CD4-positive, alpha-beta T cell (primary cell): ENCODE measurements around the gene HADH. TPM values are rescaled to one million over a fixed set of nuclear protein-coding genes. Genes with fewer than 3 reads are reported as not detected.

ENCODE experiments used
- ATAC-seq: fragments of 200-7000 bp; cut with Tn5 transposase; one replicate; pipeline ENCODE4 v1.10.0; 2022; ENCODE audit warnings: mild to moderate bottlenecking; ENCODE audit not compliant: poor library complexity
- CTCF ChIA-PET: fragments of 350-600 bp; sonication (Branson Sonifier 250); formaldehyde crosslinking; loops from one replicate; lab custom pipeline; 2021; ENCODE audit warnings: antibody characterized with exemption, inconsistent platforms; lab: Charles Lee
- POLR2A ChIA-PET: fragments of 350-600 bp; sonication (Branson Sonifier 250); formaldehyde crosslinking; loops from one replicate; lab custom pipeline; 2021; ENCODE audit warnings: antibody characterized with exemption, inconsistent platforms; lab: Charles Lee
- DNase-seq, 14 experiments: peaks; one replicate each; pipeline ENCODE4 v3.0.0-alpha.2; 2013 to 2020; ENCODE audit warnings: mixed read lengths in 2 of 14
- H3K27ac ChIP-seq, 2 donors: one replicate each; pipeline versions ENCODE4 v1.5.1 to v1.7.0; 2013; ENCODE audit warnings: low read length in 2 of 2, low read depth in 1 of 2, mild to moderate bottlenecking in 1 of 2
- H3K27me3 ChIP-seq, 2 experiments: 1 replicate in 1 of 2; 2 replicates in 1 of 2; pipeline versions ENCODE4 v1.6.1 to v1.7.0; 2013; ENCODE audit warnings: low read length in 2 of 2, control low read depth in 1 of 2, mild to moderate bottlenecking in 1 of 2, moderate library complexity in 1 of 2; ENCODE audit not compliant: insufficient read depth in 2 of 2, control insufficient read depth in 1 of 2
- H3K36me3 ChIP-seq: one replicate; pipeline ENCODE4 v1.6.1; 2013; ENCODE audit warnings: low read length, control low read depth; ENCODE audit not compliant: insufficient read depth
- H3K4me1 ChIP-seq: one replicate; pipeline ENCODE4 v1.6.1; 2013; ENCODE audit warnings: low read length, control low read depth; ENCODE audit not compliant: insufficient read depth
- H3K4me3 ChIP-seq: one replicate; pipeline ENCODE4 v1.5.1; 2013; ENCODE audit warnings: mild to moderate bottlenecking, low read length, moderate library complexity
- H3K9me3 ChIP-seq, 2 experiments: 1 replicate in 1 of 2; 2 replicates in 1 of 2; pipeline versions ENCODE4 v1.6.1 to v1.7.0; 2013; ENCODE audit warnings: low read length in 2 of 2, mild to moderate bottlenecking in 2 of 2, control low read depth in 1 of 2, moderate library complexity in 1 of 2; ENCODE audit not compliant: control insufficient read depth in 1 of 2, insufficient read depth in 1 of 2
- H3K27ac Mint-ChIP-seq: one replicate; pipeline ENCODE4 v1.8.0; 2020; ENCODE audit warnings: mixed read lengths
- H3K27me3 Mint-ChIP-seq: one replicate; pipeline ENCODE4 v1.8.0; 2021; ENCODE audit warnings: mixed read lengths
- H3K36me3 Mint-ChIP-seq: one replicate; pipeline ENCODE4 v1.8.0; 2021; ENCODE audit warnings: low read depth, mixed read lengths
- H3K4me1 Mint-ChIP-seq: one replicate; pipeline ENCODE4 v1.8.0; 2021; ENCODE audit warnings: low read depth, mixed read lengths
- H3K4me3 Mint-ChIP-seq: one replicate; pipeline ENCODE4 v1.8.0; 2020; ENCODE audit warnings: mild to moderate bottlenecking, mixed read lengths
- H3K9me3 Mint-ChIP-seq: one replicate; pipeline ENCODE4 v1.8.0; 2020; ENCODE audit warnings: mixed read lengths
- CTCF ChIP-seq: fragments of 200-600 bp; IDR thresholded peaks from one replicate; pipeline ENCODE4 v1.8.0; 2022; ENCODE audit warnings: antibody characterized with exemption, mild to moderate bottlenecking
- intact Hi-C, 2 experiments: fragments of 100-400 bp; cut with DNase I in 1 of 2; cut with micrococcal nuclease in 1 of 2; formaldehyde crosslinking; loops; one replicate each; pipeline versions ENCODE4 v1.15.1 to v1.9.0; 2023 to 2025; cut with DNase I, micrococcal nuclease
- polyA plus RNA-seq, 2 donors: library from polyadenylated mRNA; unstranded; fragments of 120-200 nt; gene quantifications; one replicate each; pipeline ENCODE4 v1.2.1, GENCODE V29; 2013
- total RNA-seq, 174 experiments: library from RNA in 2 of 174; stranded (reverse) in 2 of 174; gene quantifications; one replicate each; pipeline ENCODE4 v1.2.3 and lab custom pipeline; 2021 to 2026

The HADH gene
- total RNA-seq: 10 to 100 TPM; 16.1 to 16.3 TPM
- 21.0 TPM for polyA plus RNA-seq (2013, experiment 1 of 2)
- 24.3 TPM for polyA plus RNA-seq (2013, experiment 2 of 2)
- 6.5 to 53.0 (median 26.6) reads per million in 172 experiments for total RNA-seq (lab: John Stamatoyannopoulos, UW)

- H3K36me3 ChIP-seq: no peaks in the 10 kb centered on the region
- peak within 1 kb of the TSS; percentile 81 for H3K4me3 ChIP-seq
- H3K4me1 ChIP-seq: peaks cover 14% of the 10 kb centered on the region
- no peaks in the 10 kb centered on the region for H3K27me3 Mint-ChIP-seq
- no peaks in the 10 kb centered on the region for H3K27me3 ChIP-seq
- no peaks in the 10 kb centered on the region for H3K9me3 Mint-ChIP-seq
- peak within 1 kb of the TSS; percentile 37 to 81 for H3K27ac ChIP-seq
- H3K27ac Mint-ChIP-seq: peak within 1 kb of the TSS; percentile 88
- intact Hi-C loops: loop anchor here (2.0 to 5.0 kb wide), 5 partner anchors 57 to 661 kb away; partner anchors contain the start of genes CYP2U1 (in 1 of the 2), OSTC (in 1 of the 2) and PAPSS1 (in 1 of the 2)
- ChIA-PET CTCF (no interaction called here), POLR2A (interaction anchor here (1.0 to 2.9 kb wide), 8 partner anchors 9 to 660 kb away, joined by 3 to 15 read pairs (median 5); partner anchors contain the start of genes CYP2U1 and OSTC)
- H3K36me3 Mint-ChIP-seq: peaks cover 7% of the 10 kb centered on the region
- TF ChIP-seq CTCF: no peak
- peaks cover 83% of the 10 kb centered on the region for H3K4me1 Mint-ChIP-seq
- peak within 1 kb of the TSS; percentile 92 for H3K4me3 Mint-ChIP-seq
- no peaks in the 10 kb centered on the region for H3K9me3 ChIP-seq
- ATAC-seq (peak; percentile 97), DNase-seq (peak; percentile 85 to 98 (median 94))
Observed at GRCh38 chr4:107989537-107990386, at the start of gene HADH. TSS of gene HADH (plus strand) at chr4:107989889. CDS start at chr4:107989933, 44 bp downstream.

- intact Hi-C loops: no loop called here
- no peaks in the 10 kb centered on the region for H3K27me3 ChIP-seq
- H3K4me3 ChIP-seq: no peak overlapping the region
- Mint-ChIP-seq H3K27me3 (no peaks in the 10 kb centered on the region), H3K4me1 (no peaks in the 10 kb centered on the region), H3K4me3 (no peak overlapping the region), H3K27ac (no peak overlapping the region), H3K36me3 (peaks cover 63% of the 10 kb centered on the region), H3K9me3 (no peaks in the 10 kb centered on the region)
- no peak overlapping the region for H3K27ac ChIP-seq
- DNase-seq: no peak
- no peaks in the 10 kb centered on the region for H3K9me3 ChIP-seq
- no peak for ATAC-seq
- POLR2A ChIA-PET: no interaction called here
- peaks cover 14% of the 10 kb centered on the region for H3K36me3 ChIP-seq
- CTCF ChIA-PET: no interaction called here
- no peak for TF ChIP-seq CTCF
- no peaks in the 10 kb centered on the region for H3K4me1 ChIP-seq
Observed at GRCh38 chr4:107945809-107946208, 43.9 kb upstream of the HADH start.

GRCh38 chr4:107950746-107951540, 38.7 kb upstream of the HADH start:
- H3K27ac Mint-ChIP-seq: no peak overlapping the region
- peaks cover 77% of the 10 kb centered on the region for H3K36me3 Mint-ChIP-seq
- no peak for TF ChIP-seq CTCF
- intact Hi-C loops: no loop called here
- H3K4me1 Mint-ChIP-seq: no peaks in the 10 kb centered on the region
- no peak for DNase-seq
- peaks cover 4 to 8% of the 10 kb centered on the region in 2 experiments for H3K9me3 ChIP-seq
- no peak overlapping the region for H3K4me3 Mint-ChIP-seq
- H3K27me3 ChIP-seq: no peaks in the 10 kb centered on the region
- no peak overlapping the region for H3K4me3 ChIP-seq
- CTCF ChIA-PET: no interaction called here
- ATAC-seq: no peak
- no peak overlapping the region for H3K27ac ChIP-seq
- no peaks in the 10 kb centered on the region for H3K4me1 ChIP-seq
- no peaks in the 10 kb centered on the region for H3K27me3 Mint-ChIP-seq
- peaks cover 8% of the 10 kb centered on the region for H3K9me3 Mint-ChIP-seq
- peaks cover 17% of the 10 kb centered on the region for H3K36me3 ChIP-seq
- POLR2A ChIA-PET: no interaction called here
